DOHH2 (cell line): ENCODE data around the gene IFIT3.

ENCODE experiments used
- H3F3A ChIP-seq: fragments of 200-600 bp; sonication (generic), shearing (Covaris generic); 2 replicates; pipeline ENCODE4 v1.6.0; 2016; ENCODE audit warnings: antibody characterized with exemption, mild to moderate bottlenecking; ENCODE audit not compliant: control insufficient read depth, insufficient read depth
- H3K27ac ChIP-seq: fragments of 200-600 bp; sonication (generic); 2 replicates; pipeline ENCODE4 v1.5.1; 2014; ENCODE audit warnings: low read depth, mild to moderate bottlenecking, low read length, moderate library complexity
- H3K27me3 ChIP-seq: fragments of 200-600 bp; sonication (generic); 2 replicates; pipeline ENCODE4 v1.6.1; 2014; ENCODE audit warnings: mild to moderate bottlenecking, low read length, mixed read lengths; ENCODE audit not compliant: control insufficient read depth
- H3K36me3 ChIP-seq: fragments of 200-600 bp; sonication (generic); 2 replicates; pipeline ENCODE4 v1.6.1; 2014; ENCODE audit warnings: mild to moderate bottlenecking, low read length, moderate library complexity, mixed read lengths; ENCODE audit not compliant: control insufficient read depth
- H3K4me1 ChIP-seq: fragments of 200-600 bp; sonication (generic); 2 replicates; pipeline ENCODE4 v1.6.1; 2014; ENCODE audit warnings: mild to moderate bottlenecking, low read length, mixed read lengths; ENCODE audit not compliant: control insufficient read depth
- H3K4me2 ChIP-seq: fragments of 200-600 bp; sonication (generic); 2 replicates; pipeline ENCODE4 v1.6.0; 2014; ENCODE audit warnings: mild to moderate bottlenecking, low read length, moderate library complexity
- H3K4me3 ChIP-seq: fragments of 200-600 bp; sonication (generic); 2 replicates; pipeline ENCODE4 v1.5.1; 2014; ENCODE audit warnings: mild to moderate bottlenecking, low read length, mixed read lengths
- H3K79me2 ChIP-seq: fragments of 200-600 bp; sonication (generic); 2 replicates; pipeline ENCODE4 v1.6.1; 2014; ENCODE audit warnings: mild to moderate bottlenecking, low read length, mixed read lengths; ENCODE audit not compliant: control insufficient read depth
- H3K9me2 ChIP-seq: fragments of 200-600 bp; sonication (generic); replicated peaks from 2 replicates; pipeline ENCODE4 v1.6.1; 2014; ENCODE audit warnings: mild to moderate bottlenecking, low read length, mixed read lengths; ENCODE audit not compliant: control insufficient read depth
- H3K9me3 ChIP-seq: fragments of 200-600 bp; sonication (generic); 2 replicates; pipeline ENCODE4 v1.6.1; 2014; ENCODE audit warnings: antibody characterized with exemption, low read length, mixed read lengths; ENCODE audit not compliant: control insufficient read depth, insufficient read depth
- H4K20me1 ChIP-seq: fragments of 200-600 bp; sonication (generic); 2 replicates; pipeline ENCODE4 v1.6.0; 2014; ENCODE audit warnings: low read depth, mild to moderate bottlenecking, antibody characterized with exemption, low read length, moderate library complexity; ENCODE audit not compliant: control insufficient read depth, insufficient read depth
- EZH2phosphoT487 ChIP-seq: fragments of 200-600 bp; sonication (generic); IDR thresholded peaks from 2 replicates; pipeline ENCODE4 v1.6.1; 2017; ENCODE audit warnings: borderline replicate concordance, mild to moderate bottlenecking, antibody characterized with exemption, low read length, moderate library complexity, mixed read lengths
- TF ChIP-seq, protein P1 (sequence below): fragments of 200-600 bp; sonication (generic); IDR thresholded peaks from one replicate; pipeline ENCODE4 v1.5.1; 2014; ENCODE audit warnings: antibody characterized with exemption, mild to moderate bottlenecking, low read depth, low read length; ENCODE audit not compliant: poor library complexity, severe bottlenecking

IFIT3 gene

DNA sequence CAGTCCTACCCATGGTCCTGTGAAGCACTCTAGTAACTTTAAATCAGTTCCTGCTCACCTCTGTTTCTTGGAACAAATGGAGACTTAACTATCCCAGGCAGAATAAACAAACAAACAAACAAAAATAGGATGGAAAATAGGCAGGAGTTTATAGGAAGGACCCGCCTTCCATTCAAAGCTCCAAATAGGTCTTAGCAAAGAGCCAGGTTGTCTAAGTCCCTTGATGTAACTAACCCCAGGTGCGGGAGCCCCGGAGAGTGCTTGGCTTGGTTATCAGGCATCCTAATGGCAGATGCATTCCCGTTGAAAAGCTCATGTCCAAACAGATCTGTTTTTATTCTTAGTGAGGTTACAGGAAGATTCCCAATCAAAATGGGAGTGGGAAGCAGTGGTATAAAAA, 23.8 kb upstream of the IFIT3 start:
- no peaks in the 10 kb centered on the region for H4K20me1 ChIP-seq
- H3K27me3 ChIP-seq: peaks cover 10% of the 10 kb centered on the region
- TF ChIP-seq EZH2phosphoT487: no peak
- TF ChIP-seq, protein P1, sequence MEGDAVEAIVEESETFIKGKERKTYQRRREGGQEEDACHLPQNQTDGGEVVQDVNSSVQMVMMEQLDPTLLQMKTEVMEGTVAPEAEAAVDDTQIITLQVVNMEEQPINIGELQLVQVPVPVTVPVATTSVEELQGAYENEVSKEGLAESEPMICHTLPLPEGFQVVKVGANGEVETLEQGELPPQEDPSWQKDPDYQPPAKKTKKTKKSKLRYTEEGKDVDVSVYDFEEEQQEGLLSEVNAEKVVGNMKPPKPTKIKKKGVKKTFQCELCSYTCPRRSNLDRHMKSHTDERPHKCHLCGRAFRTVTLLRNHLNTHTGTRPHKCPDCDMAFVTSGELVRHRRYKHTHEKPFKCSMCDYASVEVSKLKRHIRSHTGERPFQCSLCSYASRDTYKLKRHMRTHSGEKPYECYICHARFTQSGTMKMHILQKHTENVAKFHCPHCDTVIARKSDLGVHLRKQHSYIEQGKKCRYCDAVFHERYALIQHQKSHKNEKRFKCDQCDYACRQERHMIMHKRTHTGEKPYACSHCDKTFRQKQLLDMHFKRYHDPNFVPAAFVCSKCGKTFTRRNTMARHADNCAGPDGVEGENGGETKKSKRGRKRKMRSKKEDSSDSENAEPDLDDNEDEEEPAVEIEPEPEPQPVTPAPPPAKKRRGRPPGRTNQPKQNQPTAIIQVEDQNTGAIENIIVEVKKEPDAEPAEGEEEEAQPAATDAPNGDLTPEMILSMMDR: no peak
- H3F3A ChIP-seq: no peaks in the 10 kb centered on the region
- H3K79me2 ChIP-seq: no peaks in the 10 kb centered on the region
- H3K36me3 ChIP-seq: no peaks in the 10 kb centered on the region
- H3K9me3 ChIP-seq: no peaks in the 10 kb centered on the region
- H3K4me2 ChIP-seq: no peak overlapping the region
- peaks cover 11% of the 10 kb centered on the region for H3K4me1 ChIP-seq
- no peaks in the 10 kb centered on the region for H3K9me2 ChIP-seq
- H3K4me3 ChIP-seq: no peak overlapping the region
- H3K27ac ChIP-seq: no peak overlapping the region

DNA sequence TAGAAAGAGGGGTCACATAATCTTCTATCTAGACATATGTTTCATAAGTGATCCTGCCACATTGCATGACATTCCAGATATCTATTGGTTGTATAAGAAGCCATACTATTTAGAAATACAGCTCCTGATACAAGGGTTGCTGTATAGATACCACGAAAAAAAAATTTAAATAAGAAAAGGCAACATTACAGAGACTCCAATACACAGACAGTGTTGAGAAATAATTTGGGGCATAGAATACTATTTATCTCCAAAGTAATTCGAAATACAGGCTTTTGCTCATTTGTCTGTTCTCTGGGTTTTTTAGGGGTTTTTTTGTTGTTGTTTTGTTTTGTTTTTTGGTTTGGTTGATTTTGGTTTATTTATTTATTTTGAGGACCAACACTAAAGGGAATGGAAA, 23.4 kb upstream of the IFIT3 start:
- Histone ChIP-seq H3K9me3 (no peaks in the 10 kb centered on the region), H3K9me2 (no peaks in the 10 kb centered on the region), H3K4me1 (peaks cover 11% of the 10 kb centered on the region), H3K79me2 (no peaks in the 10 kb centered on the region), H3K4me2 (no peak overlapping the region), H3K27me3 (peaks cover 12% of the 10 kb centered on the region), H3K27ac (no peak overlapping the region), H3K36me3 (no peaks in the 10 kb centered on the region), H3F3A (no peaks in the 10 kb centered on the region), H3K4me3 (no peak overlapping the region), H4K20me1 (no peaks in the 10 kb centered on the region)
- TF ChIP-seq, protein P1: no peak
- TF ChIP-seq EZH2phosphoT487: no peak

- Histone ChIP-seq H3K36me3 (no peaks in the 10 kb centered on the region), H3K4me2 (no peak overlapping the region), H3K4me1 (peaks cover 11% of the 10 kb centered on the region), H3K27me3 (peaks cover 13% of the 10 kb centered on the region), H3K79me2 (no peaks in the 10 kb centered on the region), H3K9me2 (no peaks in the 10 kb centered on the region), H3F3A (no peaks in the 10 kb centered on the region), H4K20me1 (no peaks in the 10 kb centered on the region), H3K27ac (no peak overlapping the region), H3K4me3 (no peak overlapping the region), H3K9me3 (no peaks in the 10 kb centered on the region)
- no peak for TF ChIP-seq EZH2phosphoT487
- TF ChIP-seq, protein P1: no peak
Measured at GRCh38 chr10:89304925-89305324, 22.9 kb upstream of the IFIT3 start.

- H3K36me3 ChIP-seq: no peaks in the 10 kb centered on the region
- H3K4me2 ChIP-seq: no peak overlapping the region
Measured at GRCh38 chr10:89305766-89306433, 21.9 kb upstream of the IFIT3 start.

More at GRCh38 chr10:89305766-89306433, 21.9 kb upstream of the IFIT3 start:
- Histone ChIP-seq H3K9me2 (no peaks in the 10 kb centered on the region), H4K20me1 (no peaks in the 10 kb centered on the region), H3K27ac (no peak overlapping the region), H3K4me1 (peaks cover 11% of the 10 kb centered on the region), H3K27me3 (peaks cover 13% of the 10 kb centered on the region), H3K9me3 (no peaks in the 10 kb centered on the region), H3K79me2 (no peaks in the 10 kb centered on the region), H3F3A (no peaks in the 10 kb centered on the region), H3K4me3 (no peak overlapping the region)
- TF ChIP-seq EZH2phosphoT487: no peak
- TF ChIP-seq, protein P1: no peak
